GM12891 (cell line): ENCODE data around the gene TRPV4.
"Not testable (repeated sequence)": the region's sequence is repeated elsewhere in the genome, so short reads cannot be mapped to it uniquely, and the experiment has no call there.

ENCODE experiments used
- POLR2A ChIP-seq: IDR thresholded peaks from 2 replicates; pipeline ENCODE4 v1.6.1; 2011; ENCODE audit warnings: low read depth, low read length, control low read depth
- POLR2AphosphoS5 ChIP-seq: IDR thresholded peaks from 2 replicates; pipeline ENCODE4 v1.6.1; 2011; ENCODE audit warnings: low read depth, low read length, control low read depth
- POU2F2 ChIP-seq: IDR thresholded peaks from 2 replicates; pipeline ENCODE4 v1.6.1; 2011; ENCODE audit warnings: low read depth, mild to moderate bottlenecking, control low read depth, low read length, moderate library complexity
- SPI1 ChIP-seq: IDR thresholded peaks from 2 replicates; pipeline ENCODE4 v1.6.1; 2011; ENCODE audit warnings: low read depth, low read length, control low read depth
- TAF1 ChIP-seq: IDR thresholded peaks from 2 replicates; pipeline ENCODE4 v1.6.1; 2011; ENCODE audit warnings: low read depth, low read length, control low read depth

- not testable (repeated sequence) for TF ChIP-seq POLR2AphosphoS5, POLR2A, TAF1, POU2F2, SPI1
These were observed 17.3 kb upstream of the TRPV4 start for GRCh38 chr12:109850518-109850917.
